ENCODE data around the gene MTMR11. TPM values are rescaled to one million over a fixed set of nuclear protein-coding genes. Genes with fewer than 3 reads are reported as not detected.
A peak's percentile ranks its signal among the peaks of the same experiment; 100 is the strongest.
"Not testable (repeated sequence)": the region's sequence is repeated elsewhere in the genome, so short reads cannot be mapped to it uniquely, and the experiment has no call there.

Gene MTMR11
- total RNA-seq: 97.8 TPM

DNA sequence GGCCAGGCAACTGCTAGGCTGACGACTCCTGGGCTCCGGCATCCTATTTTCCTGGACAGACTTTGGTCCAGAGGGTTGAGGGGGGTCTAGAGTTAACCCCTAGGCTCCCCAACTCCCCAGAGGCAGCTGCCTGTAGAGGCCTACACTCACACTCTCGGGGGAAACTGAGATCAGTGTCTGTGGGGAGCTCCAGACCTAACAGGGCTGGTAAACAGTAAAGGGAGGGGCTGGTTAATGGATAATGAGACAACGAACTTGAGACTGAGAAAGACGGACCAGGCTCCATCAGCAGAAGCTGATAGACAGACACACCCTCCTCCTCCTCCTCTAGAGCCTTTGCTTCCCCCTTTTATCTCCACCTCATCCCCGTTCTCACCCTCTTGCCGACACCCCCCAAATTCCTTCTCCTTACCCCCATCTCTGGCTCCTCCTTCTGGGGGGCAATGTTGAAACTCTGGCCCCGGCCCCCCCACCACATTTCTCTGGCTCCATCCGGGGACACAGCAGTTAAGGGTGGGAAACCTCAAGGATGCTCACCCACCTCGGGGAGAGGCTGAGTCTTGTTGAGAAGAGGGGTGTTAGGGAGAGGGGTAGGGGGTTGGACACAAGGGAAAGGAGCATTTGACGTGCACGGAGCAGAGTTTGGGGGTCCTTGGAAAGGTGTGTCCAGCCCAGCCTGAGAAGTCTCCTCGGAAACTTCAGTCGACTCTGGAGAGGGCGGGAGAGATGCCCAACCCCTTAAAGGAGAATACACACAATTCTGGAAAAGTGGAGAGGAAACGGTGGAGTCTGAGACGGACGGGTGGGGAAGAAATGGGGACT is at the start of gene MTMR11:
Gene MTMR11, minus strand, starts transcription at position 710 of the 822 bp plus-strand sequence. Its CDS starts 232 bp downstream, at position 478.
- peak; percentile 59 for DNase-seq (ENCODE audit: low spot score)

DNA sequence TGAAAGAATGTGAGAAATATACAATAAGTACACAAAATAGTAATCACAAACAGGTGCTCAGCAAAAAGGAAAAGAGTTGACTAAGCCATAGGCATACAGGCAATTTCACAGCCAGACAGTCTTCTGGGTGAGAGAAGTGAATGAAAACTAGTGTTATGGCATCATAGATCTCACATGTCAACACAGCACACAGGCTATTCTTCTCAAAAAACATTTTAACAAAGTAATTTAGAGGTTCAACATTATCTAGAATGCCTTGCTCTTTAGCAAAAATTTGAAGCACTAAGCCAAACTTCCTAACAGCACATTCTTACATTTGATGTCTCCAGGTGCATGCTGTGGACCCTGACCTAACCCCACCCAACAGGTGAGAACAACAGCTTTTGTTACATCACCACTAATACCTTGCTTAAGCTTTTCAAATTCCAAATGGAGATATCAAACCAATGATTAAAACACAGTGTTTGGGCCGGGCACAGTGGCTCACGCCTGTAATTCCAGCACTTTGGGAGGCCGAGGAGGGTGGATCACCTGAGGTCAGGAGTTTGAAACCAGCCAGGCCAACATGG is 43.4 kb upstream of the MTMR11 start:
- no peak for DNase-seq (ENCODE audit: low spot score)

DNA sequence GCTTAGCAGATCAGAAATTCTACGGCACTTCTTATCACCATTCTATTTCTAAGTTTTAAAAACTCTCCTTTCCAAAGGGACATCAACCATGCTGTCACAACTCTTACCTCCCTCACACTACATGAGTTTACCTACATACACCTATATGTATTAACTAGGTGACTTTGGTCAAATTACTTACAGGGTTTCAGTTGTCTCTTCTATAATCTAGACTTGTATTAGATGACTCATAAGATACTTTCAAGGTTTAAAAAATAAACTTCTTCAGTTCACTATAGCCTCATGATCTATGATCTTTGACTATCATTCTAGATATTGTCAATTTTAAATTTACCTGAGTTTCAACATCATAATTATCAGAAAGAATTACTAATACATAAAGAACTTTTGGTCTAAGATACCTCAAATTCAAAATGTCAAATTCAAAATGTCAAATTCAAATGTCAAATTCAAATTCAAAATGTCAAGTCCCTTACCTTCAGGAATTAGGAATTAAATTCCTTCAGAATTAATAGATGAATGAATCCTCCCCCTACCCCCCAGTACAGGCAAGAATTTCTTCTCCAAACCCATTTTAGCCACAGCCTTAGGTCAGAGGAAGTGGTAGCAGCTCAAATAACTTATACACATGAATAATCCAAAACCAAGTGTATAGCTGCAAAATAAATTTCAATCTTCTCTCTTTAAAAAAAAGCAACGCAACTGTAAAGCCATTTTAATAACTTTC is 42.7 kb upstream of the MTMR11 start:
- DNase-seq (ENCODE audit: low spot score): no peak

DNA sequence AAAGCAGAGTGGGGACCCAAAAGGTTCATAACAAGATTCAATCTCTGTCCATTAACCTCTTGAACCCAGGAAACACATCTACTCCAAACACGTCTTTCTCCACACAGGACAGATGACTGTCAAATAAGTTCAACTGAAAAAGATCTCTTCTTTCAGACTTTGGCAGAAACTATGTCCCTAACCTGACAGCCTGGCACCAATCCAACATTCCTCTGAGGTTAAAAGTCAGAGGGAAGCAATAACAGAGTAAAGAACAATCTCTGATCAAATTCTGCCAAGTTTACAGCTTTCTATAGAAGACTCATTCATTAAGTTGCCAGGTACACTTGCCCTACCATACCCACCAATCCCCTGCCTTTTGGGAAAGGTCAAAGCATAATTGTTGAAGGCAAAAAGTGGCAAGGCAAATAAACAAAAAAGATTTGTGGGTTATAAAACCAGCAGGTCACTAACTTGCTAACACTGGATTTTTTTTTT is 41.9 kb upstream of the MTMR11 start:
- DNase-seq (ENCODE audit: low spot score): peak; percentile 39

DNA sequence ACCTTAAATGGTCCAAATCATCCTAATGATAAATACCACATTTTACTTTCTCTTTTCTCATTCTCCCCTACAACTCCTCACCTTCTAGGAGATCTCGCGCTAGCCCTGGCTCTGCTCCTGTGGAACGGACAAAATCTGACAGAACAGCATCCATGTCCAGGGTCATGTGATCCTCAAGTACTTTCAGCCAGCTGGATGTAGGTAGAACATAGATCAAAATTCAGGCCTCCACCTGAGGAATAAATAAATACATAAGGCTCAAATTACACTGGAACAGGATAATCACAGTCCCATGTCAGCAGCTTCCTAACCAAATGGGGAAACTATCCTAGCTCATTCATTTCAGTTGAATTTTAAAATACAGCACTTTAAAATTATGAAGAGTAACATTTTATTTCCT is 40.7 kb upstream of the MTMR11 start:
- DNase-seq (ENCODE audit: low spot score): no peak

GRCh38 chr1:149972547-149972946 is 35.9 kb upstream of the MTMR11 start:
- DNase-seq (ENCODE audit: low spot score): no peak

GRCh38 chr1:149967646-149968045 is 31.0 kb upstream of the MTMR11 start:
- no peak for DNase-seq (ENCODE audit: low spot score)

DNA sequence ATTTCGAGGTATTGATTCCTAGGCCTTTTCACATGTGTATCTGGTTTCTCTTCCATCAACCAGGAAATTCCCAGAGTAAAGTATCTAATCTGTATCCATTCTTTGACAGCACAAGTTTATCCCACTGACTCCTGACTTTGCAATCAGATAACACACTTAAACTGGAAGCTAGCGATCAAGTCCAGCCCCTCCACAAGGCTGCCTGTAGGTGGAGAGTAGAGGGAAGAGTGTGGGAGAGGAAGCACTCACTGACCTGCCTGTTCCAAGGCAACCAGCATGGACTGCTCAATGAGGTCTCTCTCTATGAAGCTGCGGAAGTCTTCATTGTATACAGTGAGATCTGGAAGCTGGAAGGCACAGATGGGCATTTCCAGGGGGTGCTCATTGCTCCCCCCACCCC is 30.4 kb upstream of the MTMR11 start:
- DNase-seq (ENCODE audit: low spot score): no peak

- no peak for DNase-seq (ENCODE audit: low spot score)
These were observed 29.7 kb upstream of the MTMR11 start for GRCh38 chr1:149966405-149966804.

DNA sequence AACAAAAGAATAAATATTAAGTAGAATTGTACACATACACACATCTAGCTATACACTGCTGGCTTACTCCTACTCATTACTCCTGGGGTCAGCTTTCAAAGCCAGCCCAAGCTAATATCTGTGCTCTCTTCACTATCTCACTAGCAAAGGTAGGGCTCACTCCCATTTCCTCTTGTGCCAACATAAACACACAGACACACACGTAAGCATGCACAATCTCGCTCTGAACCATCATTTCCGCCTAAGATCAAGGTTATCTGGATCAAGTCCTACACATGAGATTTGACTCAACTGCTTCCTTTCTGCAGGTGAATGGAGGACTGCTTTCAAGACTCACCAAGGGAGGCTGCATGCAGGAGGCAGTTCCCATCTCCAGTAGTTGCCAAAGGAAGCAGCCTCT is 28.8 kb upstream of the MTMR11 start:
- no peak for DNase-seq (ENCODE audit: low spot score)

DNA sequence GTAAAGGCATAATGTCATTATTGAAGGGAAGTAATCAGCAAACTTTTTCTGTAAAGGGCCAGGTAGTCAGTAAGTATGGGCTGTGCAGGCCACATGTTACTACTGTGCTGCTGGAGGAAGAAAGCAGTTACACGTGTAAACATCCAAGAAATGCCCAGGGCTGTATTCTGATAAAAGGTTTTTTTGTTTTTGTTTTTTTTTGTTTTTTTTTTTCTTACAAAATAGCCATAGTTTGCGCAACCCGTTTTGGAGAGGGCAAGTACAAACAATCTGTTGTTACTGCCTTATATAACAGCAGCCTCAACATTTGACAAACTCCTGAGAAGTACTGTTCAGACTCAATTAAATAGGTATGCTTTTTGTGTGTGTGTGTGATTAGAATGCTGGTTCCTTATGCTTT is 26.7 kb upstream of the MTMR11 start:
- DNase-seq (ENCODE audit: low spot score): no peak

GRCh38 chr1:149962736-149963135 is 26.1 kb upstream of the MTMR11 start:
- no peak for DNase-seq (ENCODE audit: low spot score)

DNA sequence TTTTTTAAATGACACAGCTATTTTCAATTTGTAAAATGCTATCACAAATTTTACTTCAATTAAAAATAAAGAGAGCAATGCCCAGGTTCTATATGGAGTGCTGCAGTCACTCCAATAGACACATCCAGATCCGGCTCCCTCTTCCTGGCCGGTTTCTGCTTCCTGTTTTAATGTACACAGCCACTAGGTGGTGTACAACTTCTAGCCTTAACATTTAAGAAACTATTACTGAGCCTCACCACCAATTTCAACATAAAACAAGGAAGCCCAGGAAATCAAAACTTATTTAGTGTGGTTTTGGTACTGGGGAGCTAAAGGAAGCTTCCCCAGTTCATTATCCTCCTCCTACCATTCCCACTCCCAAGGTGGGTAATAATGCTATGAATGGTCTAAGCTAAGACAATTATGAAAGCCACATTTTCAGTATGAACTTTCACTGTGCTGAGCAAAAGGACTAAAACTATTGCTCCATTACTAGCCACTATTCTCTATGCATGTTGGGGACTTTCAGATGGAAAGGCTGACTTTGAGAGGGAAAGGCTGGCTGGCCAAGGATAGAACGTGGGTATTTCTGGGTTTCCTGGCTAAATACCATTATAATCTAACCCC is 25.5 kb upstream of the MTMR11 start:
- peak; percentile 70 for DNase-seq (ENCODE audit: low spot score)

DNA sequence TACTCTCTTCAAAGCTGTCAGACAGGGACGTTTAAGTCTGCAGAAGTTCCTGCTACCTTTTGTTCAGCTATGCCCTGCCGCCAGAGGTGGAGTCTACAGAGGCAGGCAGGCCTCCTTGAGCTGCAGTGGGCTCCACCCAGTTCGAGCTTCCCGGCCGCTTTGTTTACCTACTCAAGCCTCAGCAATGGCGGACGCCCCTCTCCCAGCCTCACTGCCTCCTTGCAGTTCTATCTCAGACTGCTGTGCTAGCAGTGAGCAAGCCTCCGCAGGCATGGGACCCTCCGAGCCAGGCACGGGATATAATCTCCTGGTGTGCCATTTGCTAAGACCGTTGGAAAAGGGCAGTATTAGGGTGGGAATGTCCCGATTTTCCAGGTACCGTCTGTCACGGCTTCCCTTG is 20.9 kb upstream of the MTMR11 start:
- not testable (repeated sequence) for DNase-seq (ENCODE audit: low spot score)

GRCh38 chr1:149949911-149950310 is 13.2 kb upstream of the MTMR11 start:
- no peak for DNase-seq (ENCODE audit: low spot score)

- DNase-seq (ENCODE audit: low spot score): no peak
These were observed 8.5 kb upstream of the MTMR11 start for GRCh38 chr1:149945206-149945605.

DNA sequence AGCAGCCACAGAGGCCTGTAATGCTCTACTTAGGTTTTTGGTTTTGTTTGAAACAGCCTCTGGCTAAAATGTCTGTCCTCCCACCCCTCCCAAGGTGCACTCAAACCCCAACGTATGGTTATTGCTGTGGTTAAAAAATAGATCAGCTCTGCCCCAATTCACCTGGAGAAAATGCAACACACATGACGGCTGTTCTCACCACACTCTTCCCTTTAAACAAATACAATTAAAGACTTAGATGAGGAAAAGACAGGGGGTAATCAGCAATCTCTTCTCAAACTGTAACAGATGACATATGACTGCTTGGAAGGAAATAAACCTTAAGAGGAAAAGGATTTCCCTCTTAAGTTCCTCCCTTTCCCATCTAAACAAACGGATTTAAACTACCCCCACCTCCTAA is 6.2 kb upstream of the MTMR11 start:
- no peak for DNase-seq (ENCODE audit: low spot score)

DNA sequence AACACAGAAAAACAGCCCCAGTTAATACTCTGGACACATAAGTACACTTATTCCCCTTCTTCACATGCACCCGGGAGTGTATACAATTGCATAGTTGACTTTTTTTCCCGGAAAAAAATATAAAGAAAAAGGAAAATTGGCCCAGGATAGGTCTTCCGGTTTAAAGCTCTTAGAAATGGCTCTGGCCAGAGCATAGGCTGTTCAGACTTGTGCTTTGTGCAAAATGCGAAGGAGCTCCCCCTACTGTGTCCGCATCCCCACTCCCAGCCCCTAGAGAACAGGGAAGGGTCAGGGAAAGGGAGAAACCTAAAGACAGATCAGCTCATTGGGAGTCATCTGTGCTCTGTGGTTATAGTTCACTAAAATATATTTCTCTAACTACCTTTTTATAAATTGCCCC is 5.5 kb upstream of the MTMR11 start:
- DNase-seq (ENCODE audit: low spot score): no peak

DNA sequence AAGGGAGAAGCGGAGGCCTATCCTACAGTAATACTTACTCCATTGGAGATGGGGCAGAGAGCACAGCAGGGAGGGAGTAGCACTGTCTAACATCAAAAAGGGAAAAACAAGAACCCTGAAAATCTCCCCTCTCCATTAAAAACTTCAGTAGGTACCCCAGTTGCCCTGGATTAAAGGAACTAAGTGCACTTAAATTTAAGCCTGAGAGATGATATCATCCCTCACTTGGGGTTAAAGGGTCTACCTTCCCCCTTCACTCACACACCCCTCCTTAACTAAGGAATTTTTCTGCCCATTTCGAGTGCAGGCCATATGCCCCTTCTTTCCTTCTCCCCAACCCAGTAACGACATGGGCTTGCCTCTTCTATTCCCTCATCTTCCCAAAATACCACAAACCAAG is 3.7 kb upstream of the MTMR11 start:
- no peak for DNase-seq (ENCODE audit: low spot score)

DNA sequence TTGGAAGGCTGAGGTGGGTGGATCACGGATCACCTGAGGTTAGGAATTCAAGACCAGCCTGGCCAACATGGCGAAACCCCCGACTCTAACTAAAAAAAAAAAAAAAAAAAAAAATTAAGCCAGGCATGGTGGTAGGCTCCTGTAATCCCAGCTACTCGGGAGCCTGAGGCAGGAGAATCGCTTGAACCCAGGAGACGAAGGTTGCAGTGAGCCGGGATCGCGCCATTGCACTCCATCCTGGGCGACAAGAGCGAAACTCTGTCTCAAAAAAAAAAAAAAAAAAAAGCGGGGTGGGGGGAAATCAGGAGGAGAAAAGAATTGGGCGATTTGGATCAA is 2.0 kb upstream of the MTMR11 start:
- not testable (repeated sequence) for DNase-seq (ENCODE audit: low spot score)

DNA sequence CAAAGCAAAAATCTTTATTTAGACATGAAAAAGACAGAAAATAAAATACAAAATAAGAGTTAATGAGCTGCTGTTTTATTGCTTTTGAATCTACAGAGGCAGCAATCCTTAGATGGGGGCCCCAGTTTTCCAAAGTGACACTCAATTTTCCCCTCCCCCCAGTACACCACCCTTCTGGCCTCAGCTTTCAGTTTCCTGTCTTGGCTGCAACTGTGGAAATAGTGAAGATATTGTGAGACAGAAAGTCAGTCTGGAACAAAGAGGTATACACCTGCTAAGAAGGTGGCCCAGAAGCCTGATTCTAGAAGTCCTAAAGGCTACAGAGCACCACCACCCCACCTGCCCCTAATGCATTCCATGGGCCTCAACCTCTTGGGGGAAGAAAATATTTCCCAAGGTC is 1.1 kb upstream of the MTMR11 start:
- no peak for DNase-seq (ENCODE audit: low spot score)

GRCh38 chr1:149936992-149937705 is 470 bp upstream of the MTMR11 start:
- DNase-seq (ENCODE audit: low spot score): peak; percentile 65

Measured in mucosa of gallbladder (tissue), 1 donor.